ENCODE data around the gene PSTPIP1.

DNA sequence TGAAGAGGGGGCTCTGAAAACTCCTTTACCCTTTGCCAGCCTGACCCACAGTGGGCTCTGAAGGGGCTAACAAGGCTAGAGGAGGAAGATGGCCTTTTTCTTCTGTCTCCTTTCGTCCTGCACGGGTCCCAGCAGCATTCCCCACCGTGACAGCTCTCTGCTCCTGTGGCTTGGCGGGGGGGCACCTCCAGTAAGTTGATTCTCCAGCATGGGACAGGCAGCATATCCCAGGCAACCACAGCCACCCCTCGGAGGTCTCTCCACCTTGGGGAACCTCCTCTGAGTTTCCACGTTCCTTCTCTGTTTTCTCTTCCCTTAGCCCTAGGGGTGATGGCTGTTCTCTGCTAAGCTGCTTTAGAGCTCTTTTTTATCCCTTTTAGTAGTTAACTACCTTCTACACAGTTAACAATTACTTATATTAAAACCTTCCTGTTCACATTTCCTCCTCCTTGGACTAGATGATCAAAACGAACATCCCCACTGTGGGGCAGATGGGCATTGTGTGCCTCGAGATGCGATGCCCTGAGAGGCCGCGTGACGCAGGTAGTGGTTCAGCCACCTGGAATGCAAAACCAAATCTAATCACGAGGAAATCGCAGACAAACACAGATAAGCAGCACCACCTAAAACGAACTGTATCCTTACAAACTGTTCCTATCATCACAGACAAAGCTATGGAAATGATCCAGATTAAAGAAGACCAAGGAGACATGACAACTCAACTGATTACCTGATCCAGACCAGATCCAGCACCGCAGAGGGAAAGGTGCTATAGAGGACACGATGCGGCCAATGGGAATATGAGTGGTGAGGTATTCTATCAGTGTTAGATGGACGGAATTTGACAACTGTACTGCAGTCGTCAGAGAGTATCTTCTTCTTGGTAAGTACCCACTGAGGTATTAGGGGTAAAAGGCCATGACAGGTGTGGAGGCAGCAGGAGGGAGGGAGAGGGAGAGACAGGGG is 48.3 kb downstream of the PSTPIP1 start:
- TF ChIP-seq, protein P1, sequence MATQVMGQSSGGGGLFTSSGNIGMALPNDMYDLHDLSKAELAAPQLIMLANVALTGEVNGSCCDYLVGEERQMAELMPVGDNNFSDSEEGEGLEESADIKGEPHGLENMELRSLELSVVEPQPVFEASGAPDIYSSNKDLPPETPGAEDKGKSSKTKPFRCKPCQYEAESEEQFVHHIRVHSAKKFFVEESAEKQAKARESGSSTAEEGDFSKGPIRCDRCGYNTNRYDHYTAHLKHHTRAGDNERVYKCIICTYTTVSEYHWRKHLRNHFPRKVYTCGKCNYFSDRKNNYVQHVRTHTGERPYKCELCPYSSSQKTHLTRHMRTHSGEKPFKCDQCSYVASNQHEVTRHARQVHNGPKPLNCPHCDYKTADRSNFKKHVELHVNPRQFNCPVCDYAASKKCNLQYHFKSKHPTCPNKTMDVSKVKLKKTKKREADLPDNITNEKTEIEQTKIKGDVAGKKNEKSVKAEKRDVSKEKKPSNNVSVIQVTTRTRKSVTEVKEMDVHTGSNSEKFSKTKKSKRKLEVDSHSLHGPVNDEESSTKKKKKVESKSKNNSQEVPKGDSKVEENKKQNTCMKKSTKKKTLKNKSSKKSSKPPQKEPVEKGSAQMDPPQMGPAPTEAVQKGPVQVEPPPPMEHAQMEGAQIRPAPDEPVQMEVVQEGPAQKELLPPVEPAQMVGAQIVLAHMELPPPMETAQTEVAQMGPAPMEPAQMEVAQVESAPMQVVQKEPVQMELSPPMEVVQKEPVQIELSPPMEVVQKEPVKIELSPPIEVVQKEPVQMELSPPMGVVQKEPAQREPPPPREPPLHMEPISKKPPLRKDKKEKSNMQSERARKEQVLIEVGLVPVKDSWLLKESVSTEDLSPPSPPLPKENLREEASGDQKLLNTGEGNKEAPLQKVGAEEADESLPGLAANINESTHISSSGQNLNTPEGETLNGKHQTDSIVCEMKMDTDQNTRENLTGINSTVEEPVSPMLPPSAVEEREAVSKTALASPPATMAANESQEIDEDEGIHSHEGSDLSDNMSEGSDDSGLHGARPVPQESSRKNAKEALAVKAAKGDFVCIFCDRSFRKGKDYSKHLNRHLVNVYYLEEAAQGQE (IDR thresholded peaks at IDR 0.05) = no peak
- TF ChIP-seq HOXA7 (CRISPR knock-in tag; IDR thresholded peaks at IDR 0.05) (no peak), MYC (IDR thresholded peaks at IDR 0.05; ENCODE audit: borderline replicate concordance, low read length) (no peak), KDM5A (IDR thresholded peaks at IDR 0.05) (no peak), SMC3 (IDR thresholded peaks at IDR 0.05) (no peak), RAD21 (conservative IDR thresholded peaks at IDR 0.05 in 1 of 2, IDR thresholded peaks at IDR 0.05 in 1 of 2) (no peak), NR3C1 (IDR thresholded peaks at IDR 0.05) (no peak), RNF2 (IDR thresholded peaks at IDR 0.05; ENCODE audit: borderline replicate concordance, low read depth) (no peak), CBX8 (IDR thresholded peaks at IDR 0.05) (no peak), HOXB13 (CRISPR knock-in tag; IDR thresholded peaks at IDR 0.05; ENCODE audit: low read depth) (no peak), POLR2A (IDR thresholded peaks at IDR 0.05; ENCODE audit: low read length) (no peak)
- TF ChIP-seq, protein P2, sequence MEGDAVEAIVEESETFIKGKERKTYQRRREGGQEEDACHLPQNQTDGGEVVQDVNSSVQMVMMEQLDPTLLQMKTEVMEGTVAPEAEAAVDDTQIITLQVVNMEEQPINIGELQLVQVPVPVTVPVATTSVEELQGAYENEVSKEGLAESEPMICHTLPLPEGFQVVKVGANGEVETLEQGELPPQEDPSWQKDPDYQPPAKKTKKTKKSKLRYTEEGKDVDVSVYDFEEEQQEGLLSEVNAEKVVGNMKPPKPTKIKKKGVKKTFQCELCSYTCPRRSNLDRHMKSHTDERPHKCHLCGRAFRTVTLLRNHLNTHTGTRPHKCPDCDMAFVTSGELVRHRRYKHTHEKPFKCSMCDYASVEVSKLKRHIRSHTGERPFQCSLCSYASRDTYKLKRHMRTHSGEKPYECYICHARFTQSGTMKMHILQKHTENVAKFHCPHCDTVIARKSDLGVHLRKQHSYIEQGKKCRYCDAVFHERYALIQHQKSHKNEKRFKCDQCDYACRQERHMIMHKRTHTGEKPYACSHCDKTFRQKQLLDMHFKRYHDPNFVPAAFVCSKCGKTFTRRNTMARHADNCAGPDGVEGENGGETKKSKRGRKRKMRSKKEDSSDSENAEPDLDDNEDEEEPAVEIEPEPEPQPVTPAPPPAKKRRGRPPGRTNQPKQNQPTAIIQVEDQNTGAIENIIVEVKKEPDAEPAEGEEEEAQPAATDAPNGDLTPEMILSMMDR (IDR thresholded peaks at IDR 0.05) = no peak
- TF ChIP-seq, protein P3, sequence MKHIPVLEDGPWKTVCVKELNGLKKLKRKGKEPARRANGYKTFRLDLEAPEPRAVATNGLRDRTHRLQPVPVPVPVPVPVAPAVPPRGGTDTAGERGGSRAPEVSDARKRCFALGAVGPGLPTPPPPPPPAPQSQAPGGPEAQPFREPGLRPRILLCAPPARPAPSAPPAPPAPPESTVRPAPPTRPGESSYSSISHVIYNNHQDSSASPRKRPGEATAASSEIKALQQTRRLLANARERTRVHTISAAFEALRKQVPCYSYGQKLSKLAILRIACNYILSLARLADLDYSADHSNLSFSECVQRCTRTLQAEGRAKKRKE (CRISPR knock-in tag; IDR thresholded peaks at IDR 0.05; ENCODE audit: low read depth) = no peak
- TF ChIP-seq, protein P4, sequence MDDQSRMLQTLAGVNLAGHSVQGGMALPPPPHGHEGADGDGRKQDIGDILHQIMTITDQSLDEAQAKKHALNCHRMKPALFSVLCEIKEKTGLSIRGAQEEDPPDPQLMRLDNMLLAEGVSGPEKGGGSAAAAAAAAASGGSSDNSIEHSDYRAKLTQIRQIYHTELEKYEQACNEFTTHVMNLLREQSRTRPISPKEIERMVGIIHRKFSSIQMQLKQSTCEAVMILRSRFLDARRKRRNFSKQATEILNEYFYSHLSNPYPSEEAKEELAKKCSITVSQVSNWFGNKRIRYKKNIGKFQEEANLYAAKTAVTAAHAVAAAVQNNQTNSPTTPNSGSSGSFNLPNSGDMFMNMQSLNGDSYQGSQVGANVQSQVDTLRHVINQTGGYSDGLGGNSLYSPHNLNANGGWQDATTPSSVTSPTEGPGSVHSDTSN (IDR thresholded peaks at IDR 0.05) = no peak
